Right lobe of liver (tissue), 4 donors: Measurements from ENCODE around the gene CAND1.

ENCODE experiments used
- CTCF ChIP-seq, 4 donors: fragments of 200-600 bp in 3 of 4; fragments of 450-650 bp in 1 of 4; IDR thresholded peaks; one replicate each; pipeline versions ENCODE4 v1.5.1 to v1.8.0; 2016 to 2022; ENCODE audit warnings: antibody characterized with exemption in 4 of 4, mild to moderate bottlenecking in 2 of 4
- POLR2A ChIP-seq: fragments of 450-650 bp; IDR thresholded peaks from one replicate; pipeline ENCODE4 v1.6.1; 2017; ENCODE audit warnings: antibody characterized with exemption, mild to moderate bottlenecking
- donor health status: DM: no; HTN: no; CAD: no.
- donor health status: DM: no; HTN: no; CAD: no.
- donor health status: DM: no; HTN: yes; CAD: no.

GRCh38 chr12:67299926-67300325 is 30.8 kb downstream of the CAND1 start:
- TF ChIP-seq CTCF (IDR thresholded peaks at IDR 0.05) (no peak), POLR2A (no peak)
